Fibroblast of lung (primary cell): Measurements from ENCODE around the gene MAST2. TPM values are rescaled to one million over a fixed set of nuclear protein-coding genes. Genes with fewer than 3 reads are reported as not detected.
A peak's percentile ranks its signal among the peaks of the same experiment; 100 is the strongest.

Experiments used
- DNase-seq, 2 donors: peaks; one replicate each; pipeline versions ENCODE4 v3.0.0 to v3.0.0-alpha.2; 2010; ENCODE audit warnings: low read depth in 2 of 2
- H2AFZ ChIP-seq: 2 replicates; pipeline ENCODE4 v1.5.1; 2012; ENCODE audit warnings: low read length, control low read depth, inconsistent platforms
- H3K27ac ChIP-seq: 2 replicates; pipeline ENCODE4 v1.5.1; 2011; ENCODE audit warnings: low read length, control low read depth; ENCODE audit not compliant: insufficient read depth
- H3K27me3 ChIP-seq: 2 replicates; pipeline ENCODE4 v1.5.1; 2011; ENCODE audit warnings: mild to moderate bottlenecking, low read length; ENCODE audit not compliant: control insufficient read depth, insufficient read depth
- H3K36me3 ChIP-seq: 2 replicates; pipeline ENCODE4 v1.5.1; 2011; ENCODE audit warnings: low read length; ENCODE audit not compliant: control insufficient read depth, insufficient read depth
- H3K4me1 ChIP-seq: 2 replicates; pipeline ENCODE4 v1.5.1; 2011; ENCODE audit warnings: low read length; ENCODE audit not compliant: control insufficient read depth, insufficient read depth; ENCODE audit errors: extremely low read depth
- H3K4me2 ChIP-seq: 2 replicates; pipeline ENCODE4 v1.5.1; 2011; ENCODE audit warnings: low read length, control low read depth; ENCODE audit not compliant: insufficient read depth; ENCODE audit errors: extremely low read depth
- H3K4me3 ChIP-seq, 4 experiments: fragments of 200-600 bp in 1 of 4; sonication (generic) in 1 of 4; replicated peaks in 1 of 4; 2 replicates each; pipeline ENCODE4 v1.5.1; 2011 to 2016; ENCODE audit warnings: low read length in 4 of 4, low read depth in 3 of 4, mild to moderate bottlenecking in 3 of 4, control low read depth in 2 of 4, inconsistent platforms in 1 of 4, mixed read lengths in 1 of 4; ENCODE audit not compliant: insufficient read depth in 1 of 4; ENCODE audit errors: control extremely low read depth in 1 of 4
- H3K79me2 ChIP-seq: 2 replicates; pipeline ENCODE4 v1.5.1; 2012; ENCODE audit warnings: mild to moderate bottlenecking, low read length, inconsistent platforms; ENCODE audit not compliant: control insufficient read depth, insufficient read depth
- H3K9ac ChIP-seq: 2 replicates; pipeline ENCODE4 v1.5.1; 2011; ENCODE audit warnings: mild to moderate bottlenecking, low read length, control low read depth; ENCODE audit not compliant: insufficient read depth
- H3K9me3 ChIP-seq: 2 replicates; pipeline ENCODE4 v1.5.1; 2012; ENCODE audit warnings: low read depth, low read length; ENCODE audit not compliant: control insufficient read depth, insufficient read depth
- H4K20me1 ChIP-seq: 2 replicates; pipeline ENCODE4 v1.5.1; 2011; ENCODE audit warnings: low read length; ENCODE audit not compliant: control insufficient read depth, insufficient read depth; ENCODE audit errors: extremely low read depth
- EZH2 ChIP-seq: IDR thresholded peaks from 2 replicates; pipeline ENCODE4 v1.5.1; 2012; ENCODE audit warnings: low read length, control low read depth, mild to moderate bottlenecking; ENCODE audit errors: missing control alignments
- polyA plus RNA-seq, 2 donors: library from polyadenylated mRNA; depleted of rRNA in 1 of 2; stranded (reverse) in 1 of 2; unstranded in 1 of 2; fragments of >200 nt; gene quantifications; 2 replicates each; pipeline ENCODE4 v1.2.1, GENCODE V29; 2011 to 2012; ENCODE audit warnings: missing spikeins in 1 of 2
- total RNA-seq: library from RNA; depleted of rRNA; stranded (reverse); fragments of >200 nt; gene quantifications from 2 replicates; pipeline ENCODE4 v1.2.1, GENCODE V29; 2014
- TF ChIP-seq, protein P1 (sequence below), 2 donors: IDR thresholded peaks in 1 of 2; conservative IDR thresholded peaks in 1 of 2; 1 replicate in 1 of 2; 2 replicates in 1 of 2; pipeline ENCODE4 v1.5.1; 2011 to 2012; ENCODE audit warnings: low read length in 2 of 2, control low read depth in 1 of 2, inconsistent platforms in 1 of 2, low read depth in 1 of 2, mild to moderate bottlenecking in 1 of 2

MAST2 gene
- total and polyA plus RNA-seq, 2 donors (not counting 1 experiment from before 2014, with no cell fraction given): 17.5 to 24.9 TPM

DNA sequence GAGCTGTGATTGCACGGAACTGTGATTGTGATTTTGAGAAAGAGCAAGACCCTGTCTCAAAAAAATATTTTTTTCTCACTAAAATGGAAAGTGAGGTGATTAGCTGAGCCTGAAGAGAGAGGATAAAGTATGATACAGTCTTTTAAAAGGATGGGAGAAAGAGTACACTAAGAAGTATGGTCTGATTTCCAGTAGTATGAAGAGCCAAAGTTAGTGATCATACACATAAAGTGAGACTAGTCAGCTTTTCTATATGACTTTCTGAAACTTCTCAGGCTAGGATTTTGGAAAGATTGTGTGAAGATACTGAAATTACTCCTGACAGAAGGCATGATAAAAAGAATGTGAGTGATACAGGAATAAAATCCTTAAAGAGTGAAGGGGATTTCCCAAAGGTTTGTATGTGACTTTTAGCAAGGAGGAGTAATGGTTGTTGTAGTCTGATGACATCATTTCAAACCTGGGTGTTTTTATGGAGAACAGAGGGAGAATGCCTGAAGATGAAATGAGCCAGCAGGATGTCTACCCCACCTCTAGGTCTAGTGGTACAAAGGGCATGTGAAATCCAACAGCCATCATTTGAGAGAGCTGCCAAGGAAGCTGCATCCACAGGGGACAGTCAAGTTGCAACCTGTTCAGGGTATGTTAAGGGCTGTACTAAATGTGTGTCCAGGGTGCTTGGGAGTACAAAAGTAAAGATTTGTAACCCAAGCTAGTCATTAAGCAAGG, 171.3 kb downstream of the MAST2 start:
- H3K79me2 ChIP-seq: no peaks in the 10 kb centered on the region
- H3K9ac ChIP-seq: no peak overlapping the region
- H4K20me1 ChIP-seq: no peaks in the 10 kb centered on the region
- no peak overlapping the region for H3K4me2 ChIP-seq
- no peak overlapping the region for H3K27ac ChIP-seq
- TF ChIP-seq, protein P1, sequence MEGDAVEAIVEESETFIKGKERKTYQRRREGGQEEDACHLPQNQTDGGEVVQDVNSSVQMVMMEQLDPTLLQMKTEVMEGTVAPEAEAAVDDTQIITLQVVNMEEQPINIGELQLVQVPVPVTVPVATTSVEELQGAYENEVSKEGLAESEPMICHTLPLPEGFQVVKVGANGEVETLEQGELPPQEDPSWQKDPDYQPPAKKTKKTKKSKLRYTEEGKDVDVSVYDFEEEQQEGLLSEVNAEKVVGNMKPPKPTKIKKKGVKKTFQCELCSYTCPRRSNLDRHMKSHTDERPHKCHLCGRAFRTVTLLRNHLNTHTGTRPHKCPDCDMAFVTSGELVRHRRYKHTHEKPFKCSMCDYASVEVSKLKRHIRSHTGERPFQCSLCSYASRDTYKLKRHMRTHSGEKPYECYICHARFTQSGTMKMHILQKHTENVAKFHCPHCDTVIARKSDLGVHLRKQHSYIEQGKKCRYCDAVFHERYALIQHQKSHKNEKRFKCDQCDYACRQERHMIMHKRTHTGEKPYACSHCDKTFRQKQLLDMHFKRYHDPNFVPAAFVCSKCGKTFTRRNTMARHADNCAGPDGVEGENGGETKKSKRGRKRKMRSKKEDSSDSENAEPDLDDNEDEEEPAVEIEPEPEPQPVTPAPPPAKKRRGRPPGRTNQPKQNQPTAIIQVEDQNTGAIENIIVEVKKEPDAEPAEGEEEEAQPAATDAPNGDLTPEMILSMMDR (conservative IDR thresholded peaks at IDR 0.05 in 1 of 2, IDR thresholded peaks at IDR 0.05 in 1 of 2; ENCODE audit: low read depth in 1 of 2, low read length in 2 of 2): no peak
- no peak for TF ChIP-seq EZH2
- peak in 1 of 2 donors; percentile 22 for DNase-seq
- H3K4me1 ChIP-seq: no peaks in the 10 kb centered on the region
- no peaks in the 10 kb centered on the region for H3K9me3 ChIP-seq
- no peak overlapping the region for H3K4me3 ChIP-seq
- H3K36me3 ChIP-seq: peaks cover 1% of the 10 kb centered on the region
- no peaks in the 10 kb centered on the region for H3K27me3 ChIP-seq
- no peak overlapping the region for H2AFZ ChIP-seq

DNA sequence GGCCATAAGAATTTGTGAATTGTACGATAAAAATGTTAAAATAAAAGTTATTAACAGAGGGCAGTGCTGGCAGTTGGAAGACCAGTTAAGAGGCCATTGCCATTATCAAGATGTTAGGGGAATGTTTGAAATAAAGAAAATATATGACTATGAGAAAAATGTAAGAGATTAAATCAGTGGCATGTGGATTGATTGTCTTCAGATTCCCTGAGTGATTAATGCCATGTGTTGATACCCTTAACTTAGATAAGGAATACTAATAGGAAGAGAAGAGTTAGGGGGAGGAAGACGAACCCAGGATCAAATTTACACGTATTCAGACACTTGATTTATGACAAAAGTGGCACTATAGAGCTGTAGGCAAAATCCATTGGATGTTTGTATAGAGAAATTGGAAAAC, 173.2 kb downstream of the MAST2 start:
- H3K27ac ChIP-seq: no peak overlapping the region
- no peaks in the 10 kb centered on the region for H3K27me3 ChIP-seq
- no peaks in the 10 kb centered on the region for H3K79me2 ChIP-seq
- H3K4me3 ChIP-seq: no peak overlapping the region
- no peak overlapping the region for H3K9ac ChIP-seq
- no peak overlapping the region for H2AFZ ChIP-seq
- H3K4me1 ChIP-seq: no peaks in the 10 kb centered on the region
- H3K36me3 ChIP-seq: peaks cover 1% of the 10 kb centered on the region
- no peak for DNase-seq
- no peaks in the 10 kb centered on the region for H4K20me1 ChIP-seq
- H3K9me3 ChIP-seq: no peaks in the 10 kb centered on the region
- TF ChIP-seq EZH2: no peak
- TF ChIP-seq, protein P1 (conservative IDR thresholded peaks at IDR 0.05 in 1 of 2, IDR thresholded peaks at IDR 0.05 in 1 of 2; ENCODE audit: low read depth in 1 of 2, low read length in 2 of 2): no peak
- H3K4me2 ChIP-seq: no peak overlapping the region

DNA sequence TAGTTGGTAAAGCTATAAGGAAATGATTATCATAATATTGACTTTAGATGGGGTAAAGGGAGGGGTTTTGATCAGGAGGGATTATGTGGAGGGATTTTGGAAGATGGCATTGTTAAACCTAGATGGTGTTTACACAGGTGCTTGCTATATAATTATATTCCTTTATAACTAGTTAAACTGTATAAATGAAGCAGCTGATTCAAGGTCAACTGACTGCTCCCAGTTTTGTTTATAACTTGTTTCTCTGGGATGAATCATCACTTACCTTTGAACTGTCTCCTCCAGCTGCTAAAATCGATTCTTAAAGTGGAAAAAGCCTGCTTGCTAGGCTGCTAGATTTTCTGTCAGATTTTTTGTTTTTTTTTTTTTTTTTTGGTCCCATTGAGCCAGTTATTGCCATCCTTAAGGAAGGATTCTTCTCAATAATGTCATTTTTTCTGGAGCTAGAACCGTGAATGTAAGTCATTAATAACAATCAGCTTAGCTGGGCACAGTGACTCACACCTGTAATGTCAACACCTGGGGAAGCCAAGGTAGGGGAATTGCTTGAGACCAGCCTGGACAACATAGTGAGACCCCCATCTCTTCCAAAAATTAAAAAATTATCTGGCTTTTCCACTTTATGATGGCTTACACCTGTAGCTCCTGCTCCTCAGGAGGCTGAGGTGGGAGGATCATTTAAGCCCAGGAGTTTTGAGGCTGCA, 175.8 kb downstream of the MAST2 start:
- peak; percentile 27 to 50 for DNase-seq
- no peak for TF ChIP-seq EZH2
- TF ChIP-seq, protein P1 (conservative IDR thresholded peaks at IDR 0.05 in 1 of 2, IDR thresholded peaks at IDR 0.05 in 1 of 2; ENCODE audit: low read depth in 1 of 2, low read length in 2 of 2): no peak

More for the DNA sequence above, 175.8 kb downstream of the MAST2 start:
- Histone ChIP-seq H3K9me3 (no peaks in the 10 kb centered on the region), H4K20me1 (no peaks in the 10 kb centered on the region), H3K79me2 (no peaks in the 10 kb centered on the region), H2AFZ (no peak overlapping the region), H3K4me2 (no peak overlapping the region), H3K27me3 (no peaks in the 10 kb centered on the region), H3K4me1 (no peaks in the 10 kb centered on the region), H3K36me3 (no peaks in the 10 kb centered on the region), H3K4me3 (no peak overlapping the region), H3K9ac (no peak overlapping the region), H3K27ac (no peak overlapping the region)
